GM15510 (cell line): ENCODE results near the gene KCTD6.

Experiments used
- POLR2A ChIP-seq: IDR thresholded peaks from 3 replicates; pipeline ENCODE4 v1.6.1; 2011; ENCODE audit warnings: borderline replicate concordance; ENCODE audit not compliant: insufficient read length; ENCODE audit errors: extremely low read depth

The KCTD6 gene

GRCh38 chr3:58551636-58552180 lies 59.8 kb downstream of the KCTD6 start:
- TF ChIP-seq POLR2A, result no peak
